Rectal smooth muscle tissue (tissue), 1 donor: ENCODE data around the gene PDIA3.

Experiments
- H3K27ac ChIP-seq: one replicate; pipeline ENCODE4 v1.7.0; 2013; ENCODE audit warnings: low read depth, low read length, inconsistent platforms
- H3K27me3 ChIP-seq: one replicate; pipeline ENCODE4 v1.7.0; 2013; ENCODE audit warnings: low read length; ENCODE audit not compliant: control insufficient read depth, insufficient read depth
- H3K36me3 ChIP-seq: one replicate; pipeline ENCODE4 v1.7.0; 2013; ENCODE audit warnings: low read length; ENCODE audit not compliant: control insufficient read depth, insufficient read depth
- H3K4me1 ChIP-seq: one replicate; pipeline ENCODE4 v1.7.0; 2013; ENCODE audit warnings: low read length; ENCODE audit not compliant: control insufficient read depth, insufficient read depth
- H3K4me3 ChIP-seq: one replicate; pipeline ENCODE4 v1.7.0; 2013; ENCODE audit warnings: low read length
- H3K9ac ChIP-seq: one replicate; pipeline ENCODE4 v1.7.0; 2013; ENCODE audit warnings: low read length

The PDIA3 gene

GRCh38 chr15:43762824-43763223 is 16.6 kb downstream of the PDIA3 start:
- no peak overlapping the region for H3K27ac ChIP-seq
- no peak overlapping the region for H3K9ac ChIP-seq
- no peaks in the 10 kb centered on the region for H3K4me1 ChIP-seq
- H3K36me3 ChIP-seq = peaks cover 19% of the 10 kb centered on the region
- H3K4me3 ChIP-seq = no peak overlapping the region
- no peaks in the 10 kb centered on the region for H3K27me3 ChIP-seq

GRCh38 chr15:43763819-43764446 is 17.7 kb downstream of the PDIA3 start:
- Histone ChIP-seq H3K36me3 (peaks cover 23% of the 10 kb centered on the region), H3K4me1 (no peaks in the 10 kb centered on the region), H3K27ac (no peak overlapping the region), H3K9ac (no peak overlapping the region), H3K4me3 (no peak overlapping the region), H3K27me3 (no peaks in the 10 kb centered on the region)

- Histone ChIP-seq H3K4me3 (no peak overlapping the region), H3K9ac (no peak overlapping the region), H3K27me3 (no peaks in the 10 kb centered on the region), H3K27ac (no peak overlapping the region), H3K36me3 (peaks cover 31% of the 10 kb centered on the region), H3K4me1 (no peaks in the 10 kb centered on the region)
Measured at GRCh38 chr15:43769584-43770228, 23.5 kb downstream of the PDIA3 start.

- no peak overlapping the region for H3K27ac ChIP-seq
- no peaks in the 10 kb centered on the region for H3K27me3 ChIP-seq
- no peak overlapping the region for H3K9ac ChIP-seq
- H3K36me3 ChIP-seq = peaks cover 26% of the 10 kb centered on the region
- no peaks in the 10 kb centered on the region for H3K4me1 ChIP-seq
- H3K4me3 ChIP-seq = no peak overlapping the region
Measured at GRCh38 chr15:43771816-43772215, 25.6 kb downstream of the PDIA3 start.

- no peaks in the 10 kb centered on the region for H3K27me3 ChIP-seq
- H3K27ac ChIP-seq = no peak overlapping the region
- no peaks in the 10 kb centered on the region for H3K4me1 ChIP-seq
- no peak overlapping the region for H3K9ac ChIP-seq
- no peak overlapping the region for H3K4me3 ChIP-seq
- peaks cover 26% of the 10 kb centered on the region for H3K36me3 ChIP-seq
Measured at GRCh38 chr15:43772624-43773023, 26.4 kb downstream of the PDIA3 start.

- H3K27me3 ChIP-seq = no peaks in the 10 kb centered on the region
- no peaks in the 10 kb centered on the region for H3K4me1 ChIP-seq
- no peak overlapping the region for H3K9ac ChIP-seq
- no peak overlapping the region for H3K27ac ChIP-seq
- peaks cover 21% of the 10 kb centered on the region for H3K36me3 ChIP-seq
- no peak overlapping the region for H3K4me3 ChIP-seq
Measured at GRCh38 chr15:43774062-43774461, 27.8 kb downstream of the PDIA3 start.

GRCh38 chr15:43775411-43775965 is 29.2 kb downstream of the PDIA3 start:
- Histone ChIP-seq H3K27ac (no peak overlapping the region), H3K36me3 (peaks cover 15% of the 10 kb centered on the region), H3K4me3 (peak overlapping the region; percentile 80), H3K4me1 (no peaks in the 10 kb centered on the region), H3K9ac (no peak overlapping the region), H3K27me3 (no peaks in the 10 kb centered on the region)

GRCh38 chr15:43776101-43776717 is 30.0 kb downstream of the PDIA3 start:
- peak overlapping the region; percentile 47 for H3K9ac ChIP-seq
- peaks cover 13% of the 10 kb centered on the region for H3K36me3 ChIP-seq
- no peaks in the 10 kb centered on the region for H3K27me3 ChIP-seq
- peak overlapping the region; percentile 80 for H3K4me3 ChIP-seq
- no peaks in the 10 kb centered on the region for H3K4me1 ChIP-seq
- peak overlapping the region; percentile 74 for H3K27ac ChIP-seq

- H3K27me3 ChIP-seq = no peaks in the 10 kb centered on the region
- H3K4me3 ChIP-seq = peak within 1 kb of the TSS; percentile 80
- H3K27ac ChIP-seq = peak within 1 kb of the TSS; percentile 74
- H3K4me1 ChIP-seq = no peaks in the 10 kb centered on the region
- H3K36me3 ChIP-seq = peaks cover 8% of the 10 kb centered on the region
- H3K9ac ChIP-seq = peak within 1 kb of the TSS; percentile 51
Measured at GRCh38 chr15:43776718-43777266, 30.6 kb downstream of the PDIA3 start, which contains the start of gene ELL3. ELL3 (minus strand) TSS chr15:43776966; CDS start chr15:43776901, 65 bp downstream.

GRCh38 chr15:43777267-43777914 is 31.2 kb downstream of the PDIA3 start:
- Histone ChIP-seq H3K27me3 (no peaks in the 10 kb centered on the region), H3K4me1 (no peaks in the 10 kb centered on the region), H3K9ac (peak overlapping the region; percentile 51), H3K27ac (peak overlapping the region; percentile 74), H3K4me3 (peak overlapping the region; percentile 80), H3K36me3 (peaks cover 6% of the 10 kb centered on the region)

- H3K27me3 ChIP-seq = no peaks in the 10 kb centered on the region
- H3K9ac ChIP-seq = no peak overlapping the region
- H3K4me1 ChIP-seq = no peaks in the 10 kb centered on the region
- H3K36me3 ChIP-seq = peaks cover 4% of the 10 kb centered on the region
- H3K4me3 ChIP-seq = no peak overlapping the region
- no peak overlapping the region for H3K27ac ChIP-seq
Measured at GRCh38 chr15:43779016-43779415, 32.8 kb downstream of the PDIA3 start.

- no peaks in the 10 kb centered on the region for H3K27me3 ChIP-seq
- no peak overlapping the region for H3K4me3 ChIP-seq
- H3K9ac ChIP-seq = no peak overlapping the region
- peaks cover 4% of the 10 kb centered on the region for H3K36me3 ChIP-seq
- H3K4me1 ChIP-seq = peaks cover 8% of the 10 kb centered on the region
- no peak overlapping the region for H3K27ac ChIP-seq
Measured at GRCh38 chr15:43789409-43789808, 43.2 kb downstream of the PDIA3 start.
